GM12864 (cell line): ENCODE measurements around the gene LRBA.

Experiments
- DNase-seq: peaks from one replicate; pipeline ENCODE4 v3.0.0-alpha.2; 2011; ENCODE audit warnings: low read depth
- H3K4me3 ChIP-seq: 2 replicates; pipeline ENCODE4 v1.5.1; 2011; ENCODE audit warnings: mild to moderate bottlenecking, low read depth, low read length, control low read depth
- TF ChIP-seq, protein P1 (sequence below): IDR thresholded peaks from 2 replicates; pipeline ENCODE4 v1.5.1; 2011; ENCODE audit warnings: low read depth, mild to moderate bottlenecking, moderate library complexity, low read length, control low read depth, inconsistent platforms; ENCODE audit errors: missing control alignments

Gene LRBA

DNA sequence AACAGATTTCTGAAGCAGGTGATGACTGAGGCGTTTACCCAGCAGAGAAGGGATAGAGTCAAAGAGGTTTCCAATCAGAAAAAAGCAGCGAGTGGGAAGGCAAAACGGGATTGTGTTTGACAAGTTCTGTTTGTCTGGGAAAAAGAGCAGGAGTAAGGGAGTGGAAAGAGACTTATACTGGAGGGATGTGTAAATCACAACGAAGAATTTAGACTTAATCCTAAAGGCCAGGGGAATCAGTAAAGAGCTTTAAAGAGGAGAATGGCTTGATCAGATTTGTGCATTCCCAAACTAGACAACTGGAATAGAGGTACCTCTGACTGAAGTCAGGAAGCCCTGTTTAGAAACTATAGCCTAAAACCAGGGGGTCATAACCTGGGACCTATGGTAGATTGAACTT lies 31.5 kb upstream of the LRBA start:
- TF ChIP-seq, protein P1, sequence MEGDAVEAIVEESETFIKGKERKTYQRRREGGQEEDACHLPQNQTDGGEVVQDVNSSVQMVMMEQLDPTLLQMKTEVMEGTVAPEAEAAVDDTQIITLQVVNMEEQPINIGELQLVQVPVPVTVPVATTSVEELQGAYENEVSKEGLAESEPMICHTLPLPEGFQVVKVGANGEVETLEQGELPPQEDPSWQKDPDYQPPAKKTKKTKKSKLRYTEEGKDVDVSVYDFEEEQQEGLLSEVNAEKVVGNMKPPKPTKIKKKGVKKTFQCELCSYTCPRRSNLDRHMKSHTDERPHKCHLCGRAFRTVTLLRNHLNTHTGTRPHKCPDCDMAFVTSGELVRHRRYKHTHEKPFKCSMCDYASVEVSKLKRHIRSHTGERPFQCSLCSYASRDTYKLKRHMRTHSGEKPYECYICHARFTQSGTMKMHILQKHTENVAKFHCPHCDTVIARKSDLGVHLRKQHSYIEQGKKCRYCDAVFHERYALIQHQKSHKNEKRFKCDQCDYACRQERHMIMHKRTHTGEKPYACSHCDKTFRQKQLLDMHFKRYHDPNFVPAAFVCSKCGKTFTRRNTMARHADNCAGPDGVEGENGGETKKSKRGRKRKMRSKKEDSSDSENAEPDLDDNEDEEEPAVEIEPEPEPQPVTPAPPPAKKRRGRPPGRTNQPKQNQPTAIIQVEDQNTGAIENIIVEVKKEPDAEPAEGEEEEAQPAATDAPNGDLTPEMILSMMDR = no peak
- DNase-seq = no peak

DNA sequence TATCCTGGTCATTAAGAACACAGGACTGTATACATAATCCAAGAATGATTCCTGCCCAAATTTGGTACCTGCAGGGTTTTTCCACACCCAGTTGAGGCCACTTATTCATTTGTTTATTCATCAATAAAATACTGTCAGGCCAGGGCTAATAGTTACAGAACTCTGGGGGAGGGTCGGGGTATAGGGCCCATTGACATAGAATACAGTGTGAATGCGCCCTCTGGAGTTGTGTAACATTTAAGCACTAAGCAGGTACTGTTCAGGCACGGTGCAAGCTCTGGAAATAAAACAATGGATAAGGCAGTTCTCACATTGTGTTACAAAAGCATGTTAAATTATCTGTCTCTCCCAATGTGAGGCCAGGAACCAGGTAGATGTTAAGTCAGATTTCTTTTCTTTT lies 30.8 kb upstream of the LRBA start:
- no peak overlapping the region for H3K4me3 ChIP-seq
- no peak for DNase-seq
- TF ChIP-seq, protein P1 = peak; percentile 16

More for the DNA sequence above, 31.5 kb upstream of the LRBA start:
- H3K4me3 ChIP-seq = no peak overlapping the region

DNA sequence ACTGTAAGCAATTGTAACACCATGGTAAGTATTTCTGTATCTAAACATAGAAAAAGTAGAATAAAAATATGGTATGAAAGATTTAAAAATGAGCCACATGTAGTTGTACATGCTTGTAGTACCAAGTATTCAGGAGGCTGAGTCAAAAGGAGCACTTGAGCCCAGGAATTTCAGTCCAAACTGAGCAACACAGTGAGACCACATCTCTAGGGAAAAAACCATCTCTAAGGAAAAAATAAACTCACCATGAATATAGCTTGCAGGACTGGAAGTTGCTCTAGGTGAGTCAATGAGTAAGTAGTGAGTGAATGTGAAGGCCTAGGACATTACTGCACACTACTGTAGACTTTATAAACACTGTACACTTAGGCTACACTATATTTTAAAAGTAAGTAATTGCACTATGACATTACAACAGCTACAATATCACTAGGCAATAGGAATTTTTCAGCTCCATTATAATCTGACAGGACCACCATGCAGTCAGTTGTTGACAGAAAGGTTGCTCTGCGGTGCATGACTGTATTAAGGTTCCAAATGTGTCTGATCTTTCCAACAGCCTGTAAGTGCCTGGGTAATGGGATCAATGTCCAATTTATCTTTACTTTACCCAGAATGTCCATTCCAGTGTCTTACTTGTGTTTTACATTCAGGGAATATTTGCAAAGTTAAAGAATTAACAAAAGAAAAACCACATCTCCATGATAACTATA lies 28.9 kb upstream of the LRBA start:
- H3K4me3 ChIP-seq = no peak overlapping the region
- DNase-seq = no peak
- TF ChIP-seq, protein P1 = no peak

DNA sequence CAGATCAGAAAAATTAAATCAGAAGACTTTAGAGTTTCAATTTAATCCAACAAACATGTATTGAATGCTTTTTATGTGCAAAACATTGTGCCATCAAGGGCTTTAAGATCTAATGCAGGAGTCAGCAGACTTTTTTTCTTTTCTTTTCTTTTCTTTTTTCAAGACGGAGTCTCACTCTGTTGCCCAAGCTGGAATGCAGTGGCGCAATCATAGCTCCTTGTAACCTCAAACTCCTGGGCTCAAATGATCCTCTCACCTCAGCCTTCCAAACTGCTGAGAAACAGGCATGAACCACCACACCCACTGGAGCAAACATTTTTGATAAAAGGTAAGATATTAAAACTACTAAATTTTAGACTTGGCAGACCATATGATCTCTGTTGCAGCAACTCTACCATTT lies 24.6 kb upstream of the LRBA start:
- TF ChIP-seq, protein P1 = no peak
- no peak for DNase-seq

DNA sequence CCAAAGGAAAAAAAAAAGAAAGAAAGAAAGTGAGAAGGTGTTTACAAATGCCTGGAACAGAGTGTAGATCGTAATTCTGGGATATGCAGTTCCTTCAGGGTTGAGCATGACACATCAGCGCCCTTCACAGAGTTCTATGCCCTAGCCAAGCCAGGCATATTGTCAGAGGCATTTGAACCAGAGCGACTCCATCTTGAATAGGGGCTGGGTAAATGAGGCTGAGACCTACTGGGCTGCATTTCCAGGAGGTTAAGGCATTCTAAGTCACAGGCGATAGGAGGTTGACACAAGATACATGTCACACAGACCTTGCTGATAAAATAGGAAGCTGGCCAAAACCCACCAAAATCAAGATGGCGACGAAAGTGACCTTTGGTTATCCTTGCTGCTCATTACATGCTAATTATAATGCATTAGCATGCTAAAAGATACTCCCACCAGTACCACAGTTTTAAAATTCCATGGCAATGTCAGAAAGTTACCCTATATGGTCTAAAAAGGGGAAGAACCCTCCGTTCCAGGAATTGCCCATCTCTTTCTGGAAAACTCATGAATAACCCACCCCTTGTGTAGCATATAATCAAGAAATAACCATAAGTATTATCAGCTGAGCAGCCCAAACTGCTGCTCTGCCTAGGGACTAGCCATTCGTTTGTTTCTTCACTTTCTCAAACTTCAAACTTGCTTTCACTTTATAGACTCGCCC lies 23.5 kb upstream of the LRBA start:
- no peak for DNase-seq
- no peak overlapping the region for H3K4me3 ChIP-seq
- TF ChIP-seq, protein P1 = no peak

More for the DNA sequence above, 24.6 kb upstream of the LRBA start:
- no peak overlapping the region for H3K4me3 ChIP-seq

DNA sequence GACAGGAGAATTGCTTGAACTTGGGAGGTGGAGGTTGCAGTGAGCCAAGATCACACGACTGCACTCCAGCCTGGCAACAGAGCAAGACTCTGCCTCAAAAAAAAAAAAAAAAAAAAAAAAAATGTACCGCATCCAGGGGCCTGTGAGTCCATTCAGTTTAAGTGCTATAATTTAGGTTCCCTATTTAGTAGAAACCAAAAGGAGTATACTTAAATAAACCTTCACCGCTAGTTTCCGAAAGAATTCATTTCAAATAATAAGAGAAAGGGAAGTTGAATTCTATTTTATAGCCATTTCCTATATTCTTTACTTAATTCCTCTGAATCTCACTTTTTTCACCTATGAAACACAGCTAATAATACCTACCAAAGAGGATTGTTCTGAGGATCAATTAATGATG lies 20.8 kb upstream of the LRBA start:
- DNase-seq = no peak
- no peak overlapping the region for H3K4me3 ChIP-seq
- TF ChIP-seq, protein P1 = no peak
